Caco-2 (cell line): ENCODE data around the gene PTGIS. TPM values are rescaled to one million over a fixed set of nuclear protein-coding genes. Genes with fewer than 3 reads are reported as not detected.

ENCODE experiments used
- BruUV-seq: library from RNA; stranded (reverse); fragments of 400-500 nt; replicated peaks from 2 replicates; lab custom pipeline; 2021; lab: Mats Ljungman, UMichigan
- CTCF ChIA-PET: fragments of 300-600 bp; sonication (Branson Sonifier 250); formaldehyde crosslinking; loops from one replicate; lab custom pipeline; 2022; ENCODE audit warnings: antibody characterized with exemption; lab: Charles Lee
- POLR2A ChIA-PET: fragments of 300-600 bp; sonication (Branson Sonifier 250); formaldehyde crosslinking; loops from one replicate; lab custom pipeline; 2022; ENCODE audit warnings: antibody characterized with exemption; lab: Charles Lee
- DNase-seq, 2 experiments: peaks; one replicate each; pipeline versions ENCODE4 v3.0.0 to v3.0.0-alpha.2; 2020 to 2022
- H3K27me3 ChIP-seq: replicated peaks from 2 replicates; pipeline ENCODE4 v1.6.0; 2011; ENCODE audit warnings: low read length; ENCODE audit not compliant: control insufficient read depth, insufficient read depth
- H3K36me3 ChIP-seq: 2 replicates; pipeline ENCODE4 v1.5.1; 2011; ENCODE audit warnings: low read length; ENCODE audit not compliant: control insufficient read depth, insufficient read depth
- H3K4me1 ChIP-seq: fragments of 250-450 bp; sonication (Bioruptor Pico); 2 replicates; pipeline ENCODE4 v1.5.1; 2020; ENCODE audit warnings: mild to moderate bottlenecking
- H3K4me3 ChIP-seq: 2 replicates; pipeline ENCODE4 v1.5.1; 2011; ENCODE audit warnings: low read depth, mild to moderate bottlenecking, control low read depth, low read length
- H3K9me3 ChIP-seq: fragments of 250-450 bp; sonication (Bioruptor Pico); 2 replicates; pipeline ENCODE4 v1.5.1; 2020; ENCODE audit warnings: mild to moderate bottlenecking, moderate library complexity
- H3K27ac Mint-ChIP-seq: one replicate; pipeline ENCODE4 v1.8.0; 2022; ENCODE audit warnings: mixed read lengths; ENCODE audit not compliant: unreplicated experiment
- H3K27me3 Mint-ChIP-seq: one replicate; pipeline ENCODE4 v1.8.0; 2022; ENCODE audit warnings: mixed read lengths; ENCODE audit not compliant: insufficient read depth, unreplicated experiment
- H3K36me3 Mint-ChIP-seq: one replicate; pipeline ENCODE4 v1.8.0; 2022; ENCODE audit warnings: mild to moderate bottlenecking, mixed read lengths; ENCODE audit not compliant: insufficient read depth, unreplicated experiment
- H3K4me1 Mint-ChIP-seq: one replicate; pipeline ENCODE4 v1.8.0; 2022; ENCODE audit warnings: low read depth, mixed read lengths; ENCODE audit not compliant: unreplicated experiment
- H3K4me3 Mint-ChIP-seq: one replicate; pipeline ENCODE4 v1.8.0; 2022; ENCODE audit warnings: mild to moderate bottlenecking, moderate library complexity, mixed read lengths; ENCODE audit not compliant: unreplicated experiment
- H3K9me3 Mint-ChIP-seq: one replicate; pipeline ENCODE4 v1.8.0; 2022; ENCODE audit warnings: mixed read lengths; ENCODE audit not compliant: unreplicated experiment
- intact Hi-C: fragments of 100-400 bp; cut with micrococcal nuclease; formaldehyde crosslinking; loops from one replicate; pipeline ENCODE4 v1.10.0; 2022; ENCODE audit not compliant: unreplicated experiment
- total RNA-seq: library from RNA; stranded (reverse); gene quantifications from 2 replicates; pipeline ENCODE4 v1.2.3, GENCODE V29; 2022
- TF ChIP-seq, protein P1 (sequence below), 2 experiments: fragments of 200-600 bp in 1 of 2; IDR thresholded peaks; 1 replicate in 1 of 2; 2 replicates in 1 of 2; pipeline versions ENCODE4 v1.5.1 to v1.8.0; 2011 to 2022; ENCODE audit warnings: antibody characterized with exemption in 1 of 2, control low read depth in 1 of 2, inconsistent platforms in 1 of 2, low read depth in 1 of 2, low read length in 1 of 2, mild to moderate bottlenecking in 1 of 2, moderate library complexity in 1 of 2; ENCODE audit not compliant: insufficient read depth in 1 of 2, severe bottlenecking in 1 of 2, unreplicated experiment in 1 of 2

The PTGIS gene
- total RNA-seq, 1 experiment from 2014 or later: 2.7 TPM

DNA sequence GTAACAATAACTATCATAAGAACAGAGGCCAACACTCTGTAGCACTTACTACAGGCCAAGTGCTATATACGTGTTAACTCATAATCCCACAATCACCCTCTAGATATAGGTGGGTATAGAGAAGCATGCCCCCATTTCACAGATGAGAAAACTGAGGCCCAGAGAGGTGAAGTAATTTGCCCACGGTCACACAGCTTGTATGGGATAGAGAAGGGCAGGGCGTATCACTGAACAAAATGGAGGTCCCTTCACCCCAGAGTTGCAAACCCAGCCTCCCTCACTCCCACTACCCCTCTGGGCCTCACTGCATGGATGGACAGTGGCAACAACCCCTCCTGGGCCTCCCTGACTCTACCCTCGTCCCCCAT is 31.8 kb upstream of the PTGIS start:
- Mint-ChIP-seq H3K9me3 (no peaks in the 10 kb centered on the region), H3K27me3 (no peaks in the 10 kb centered on the region), H3K27ac (peak overlapping the region; percentile 66), H3K4me3 (no peak overlapping the region), H3K36me3 (no peaks in the 10 kb centered on the region), H3K4me1 (peaks cover 36% of the 10 kb centered on the region)
- Histone ChIP-seq H3K9me3 (no peaks in the 10 kb centered on the region), H3K27me3 (no peaks in the 10 kb centered on the region), H3K4me3 (no peak overlapping the region), H3K4me1 (peaks cover 22% of the 10 kb centered on the region), H3K36me3 (no peaks in the 10 kb centered on the region)
- intact Hi-C loops: loop anchor here (1.0 kb wide), 1 partner anchor 16 kb away; no protein-coding TSS in a partner anchor
- TF ChIP-seq, protein P1, sequence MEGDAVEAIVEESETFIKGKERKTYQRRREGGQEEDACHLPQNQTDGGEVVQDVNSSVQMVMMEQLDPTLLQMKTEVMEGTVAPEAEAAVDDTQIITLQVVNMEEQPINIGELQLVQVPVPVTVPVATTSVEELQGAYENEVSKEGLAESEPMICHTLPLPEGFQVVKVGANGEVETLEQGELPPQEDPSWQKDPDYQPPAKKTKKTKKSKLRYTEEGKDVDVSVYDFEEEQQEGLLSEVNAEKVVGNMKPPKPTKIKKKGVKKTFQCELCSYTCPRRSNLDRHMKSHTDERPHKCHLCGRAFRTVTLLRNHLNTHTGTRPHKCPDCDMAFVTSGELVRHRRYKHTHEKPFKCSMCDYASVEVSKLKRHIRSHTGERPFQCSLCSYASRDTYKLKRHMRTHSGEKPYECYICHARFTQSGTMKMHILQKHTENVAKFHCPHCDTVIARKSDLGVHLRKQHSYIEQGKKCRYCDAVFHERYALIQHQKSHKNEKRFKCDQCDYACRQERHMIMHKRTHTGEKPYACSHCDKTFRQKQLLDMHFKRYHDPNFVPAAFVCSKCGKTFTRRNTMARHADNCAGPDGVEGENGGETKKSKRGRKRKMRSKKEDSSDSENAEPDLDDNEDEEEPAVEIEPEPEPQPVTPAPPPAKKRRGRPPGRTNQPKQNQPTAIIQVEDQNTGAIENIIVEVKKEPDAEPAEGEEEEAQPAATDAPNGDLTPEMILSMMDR (IDR thresholded peaks at IDR 0.05; ENCODE audit: insufficient read depth in 1 of 2, low read depth in 1 of 2, low read length in 1 of 2, severe bottlenecking in 1 of 2, unreplicated experiment in 1 of 2): no peak
- no peak for DNase-seq
- POLR2A ChIA-PET: interaction anchor here (0.7 to 1.2 kb wide), 3 partner anchors 16 to 317 kb away, joined by 3 to 17 read pairs (median 4); no protein-coding TSS in a partner anchor
- BruUV-seq: no TSS peak
- CTCF ChIA-PET: interaction anchor here (0.7 to 1.3 kb wide), 10 partner anchors 9 to 289 kb away, joined by 3 to 41 read pairs (median 5); no protein-coding TSS in a partner anchor

DNA sequence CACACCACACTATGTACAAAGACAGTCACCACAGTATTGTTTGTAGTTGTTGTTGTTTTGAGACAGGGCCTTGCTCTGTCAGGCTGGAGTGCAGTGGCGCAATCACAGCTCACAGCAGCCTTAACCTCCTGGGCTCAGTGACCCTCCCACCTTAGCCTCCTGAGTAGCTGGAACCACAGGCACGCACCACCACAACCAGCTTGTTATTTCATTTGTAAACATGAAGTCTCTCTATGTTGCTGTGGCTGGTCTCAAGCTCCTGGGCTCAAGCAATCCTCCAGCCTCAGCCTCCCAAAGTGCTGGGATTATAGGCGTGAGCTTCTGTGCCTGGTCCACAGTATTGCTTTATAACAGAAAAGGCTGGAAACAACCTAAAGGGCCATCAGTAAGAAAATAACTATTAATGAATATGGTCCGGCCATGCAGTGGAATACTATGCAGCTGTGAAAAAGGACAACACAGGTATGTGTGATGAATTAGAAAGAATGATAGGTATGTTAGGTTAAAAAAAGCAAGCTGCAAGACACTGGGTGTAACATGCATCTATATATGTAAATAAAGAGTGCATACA is 30.0 kb upstream of the PTGIS start:
- H3K27ac Mint-ChIP-seq: no peak overlapping the region

DNA sequence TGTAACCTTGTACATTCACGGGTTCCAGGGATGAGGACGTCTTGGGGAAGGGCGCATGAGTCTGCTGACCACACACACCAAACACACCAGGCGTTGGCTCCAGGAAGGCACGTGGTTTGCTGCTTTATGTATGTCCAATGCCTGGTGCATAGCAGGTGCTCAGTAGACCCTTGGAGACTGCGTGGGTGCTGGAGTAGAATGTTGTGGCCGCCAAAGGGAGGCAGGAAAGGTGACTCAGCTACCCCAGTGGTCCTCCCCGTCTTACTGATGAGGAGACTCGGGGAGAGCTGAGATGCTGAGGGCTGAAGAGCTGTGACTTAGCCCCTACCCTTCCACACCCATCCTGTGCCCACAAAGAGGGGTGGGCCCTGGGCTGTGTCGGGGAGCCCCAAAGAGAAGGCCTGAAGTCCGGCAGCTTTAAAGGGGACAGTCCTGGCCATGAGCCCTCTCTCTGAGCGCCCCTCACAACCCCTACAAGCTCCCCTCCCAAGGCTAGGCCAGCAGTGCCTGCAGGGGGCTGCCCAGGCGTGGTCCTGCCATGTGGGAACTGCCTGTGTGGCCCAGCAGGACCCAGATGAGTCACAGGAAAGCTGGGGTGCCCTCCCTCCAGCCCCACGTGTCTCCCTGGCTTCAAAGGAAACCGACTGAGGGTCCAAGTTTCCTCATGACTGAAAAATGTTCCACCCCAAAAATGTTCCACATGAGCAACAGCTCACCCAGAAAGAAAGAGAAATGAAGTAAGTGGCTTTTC is 28.0 kb upstream of the PTGIS start:
- Mint-ChIP-seq H3K36me3 (no peaks in the 10 kb centered on the region), H3K4me3 (no peak overlapping the region), H3K27ac (peak overlapping the region; percentile 14), H3K9me3 (no peaks in the 10 kb centered on the region), H3K4me1 (peaks cover 39% of the 10 kb centered on the region), H3K27me3 (no peaks in the 10 kb centered on the region)
- POLR2A ChIA-PET: no interaction called here
- Histone ChIP-seq H3K4me1 (peaks cover 40% of the 10 kb centered on the region), H3K9me3 (no peaks in the 10 kb centered on the region), H3K4me3 (no peak overlapping the region), H3K36me3 (no peaks in the 10 kb centered on the region), H3K27me3 (no peaks in the 10 kb centered on the region)
- no TSS peak for BruUV-seq
- intact Hi-C loops: no loop called here
- TF ChIP-seq, protein P1 (IDR thresholded peaks at IDR 0.05; ENCODE audit: insufficient read depth in 1 of 2, low read depth in 1 of 2, low read length in 1 of 2, severe bottlenecking in 1 of 2, unreplicated experiment in 1 of 2): no peak
- CTCF ChIA-PET: interaction anchor here (0.6 to 4.4 kb wide), 5 partner anchors 12 to 1342 kb away, joined by 3 to 19 read pairs (median 5); no protein-coding TSS in a partner anchor
- DNase-seq: no peak

More for the DNA sequence above, 30.0 kb upstream of the PTGIS start:
- H3K36me3 ChIP-seq: no peaks in the 10 kb centered on the region
- no peak overlapping the region for H3K4me3 ChIP-seq
- intact Hi-C loops: no loop called here
- TF ChIP-seq, protein P1 (IDR thresholded peaks at IDR 0.05; ENCODE audit: insufficient read depth in 1 of 2, low read depth in 1 of 2, low read length in 1 of 2, severe bottlenecking in 1 of 2, unreplicated experiment in 1 of 2): no peak
- peaks cover 37% of the 10 kb centered on the region for H3K4me1 ChIP-seq
- Mint-ChIP-seq H3K4me1 (peaks cover 37% of the 10 kb centered on the region), H3K36me3 (no peaks in the 10 kb centered on the region), H3K27me3 (no peaks in the 10 kb centered on the region), H3K4me3 (no peak overlapping the region), H3K9me3 (no peaks in the 10 kb centered on the region)
- no peak for DNase-seq
- no TSS peak for BruUV-seq
- POLR2A ChIA-PET: interaction anchor here (0.6 kb wide), 1 partner anchor 14 kb away, joined by 3 read pairs; no protein-coding TSS in a partner anchor
- CTCF ChIA-PET: interaction anchor here (2.7 to 4.4 kb wide), 2 partner anchors 10 to 14 kb away, joined by 7 to 19 read pairs; no protein-coding TSS in a partner anchor
- H3K27me3 ChIP-seq: no peaks in the 10 kb centered on the region
- H3K9me3 ChIP-seq: no peaks in the 10 kb centered on the region
